Stimulated activated CD4-positive, alpha-beta T cell treated with anti-CD3 and anti-CD28 coated beads, Interleukin-15, amount 100 ng/mL, for 24 hours (primary cell): ENCODE data around the gene RNPEPL1.
A peak's percentile ranks its signal among the peaks of the same experiment; 100 is the strongest.
"Not testable (repeated sequence)": the region's sequence is repeated elsewhere in the genome, so short reads cannot be mapped to it uniquely, and the experiment has no call there.

Experiments used
- DNase-seq: peaks from one replicate; pipeline ENCODE4 v3.0.0-alpha.2; 2020

RNPEPL1 gene, protein sequence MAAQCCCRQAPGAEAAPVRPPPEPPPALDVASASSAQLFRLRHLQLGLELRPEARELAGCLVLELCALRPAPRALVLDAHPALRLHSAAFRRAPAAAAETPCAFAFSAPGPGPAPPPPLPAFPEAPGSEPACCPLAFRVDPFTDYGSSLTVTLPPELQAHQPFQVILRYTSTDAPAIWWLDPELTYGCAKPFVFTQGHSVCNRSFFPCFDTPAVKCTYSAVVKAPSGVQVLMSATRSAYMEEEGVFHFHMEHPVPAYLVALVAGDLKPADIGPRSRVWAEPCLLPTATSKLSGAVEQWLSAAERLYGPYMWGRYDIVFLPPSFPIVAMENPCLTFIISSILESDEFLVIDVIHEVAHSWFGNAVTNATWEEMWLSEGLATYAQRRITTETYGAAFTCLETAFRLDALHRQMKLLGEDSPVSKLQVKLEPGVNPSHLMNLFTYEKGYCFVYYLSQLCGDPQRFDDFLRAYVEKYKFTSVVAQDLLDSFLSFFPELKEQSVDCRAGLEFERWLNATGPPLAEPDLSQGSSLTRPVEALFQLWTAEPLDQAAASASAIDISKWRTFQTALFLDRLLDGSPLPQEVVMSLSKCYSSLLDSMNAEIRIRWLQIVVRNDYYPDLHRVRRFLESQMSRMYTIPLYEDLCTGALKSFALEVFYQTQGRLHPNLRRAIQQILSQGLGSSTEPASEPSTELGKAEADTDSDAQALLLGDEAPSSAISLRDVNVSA

DNA sequence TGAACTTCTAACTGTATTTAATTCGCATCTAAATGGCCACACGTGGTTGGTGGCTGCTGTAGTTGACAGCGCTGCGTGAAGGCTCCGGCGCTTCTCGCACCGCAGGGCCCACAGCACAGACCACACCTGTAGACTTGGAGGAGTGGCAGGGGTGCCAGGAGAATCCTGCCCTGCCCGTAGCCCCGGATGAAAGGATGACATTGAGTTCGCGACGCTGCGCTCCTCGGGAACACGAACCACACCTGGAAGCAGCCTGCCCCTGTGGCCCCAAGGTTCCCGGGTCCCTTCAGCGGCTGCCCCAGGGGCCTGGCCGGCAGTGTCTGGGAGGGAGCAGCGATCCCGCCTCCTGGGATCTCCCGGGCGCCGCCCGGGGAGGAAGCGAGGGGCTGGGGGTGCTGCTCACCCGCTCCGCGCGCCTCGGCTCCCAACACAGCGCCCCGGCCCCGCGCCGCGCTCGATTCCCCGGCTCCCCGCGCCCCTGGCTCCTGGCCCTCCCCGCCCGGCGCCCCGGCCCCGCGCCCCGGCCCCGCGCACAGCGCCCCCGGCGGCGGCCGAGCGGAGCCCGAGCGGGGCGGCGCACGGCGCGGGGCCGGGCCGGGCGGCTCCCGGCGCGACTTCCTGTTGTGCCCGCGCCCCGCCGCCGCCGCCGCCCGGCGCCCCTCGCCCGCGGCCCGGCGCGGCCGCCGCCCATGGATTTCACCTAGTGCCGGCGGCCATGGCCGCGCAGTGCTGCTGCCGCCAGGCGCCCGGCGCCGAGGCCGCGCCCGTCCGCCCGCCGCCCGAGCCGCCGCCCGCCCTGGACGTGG lies at the start of gene RNPEPL1:
Gene RNPEPL1 (plus strand): TSS at position 613 of the 806 bp plus-strand sequence. CDS start 103 bp downstream, at position 716.
- peak; percentile 62 for DNase-seq

DNA sequence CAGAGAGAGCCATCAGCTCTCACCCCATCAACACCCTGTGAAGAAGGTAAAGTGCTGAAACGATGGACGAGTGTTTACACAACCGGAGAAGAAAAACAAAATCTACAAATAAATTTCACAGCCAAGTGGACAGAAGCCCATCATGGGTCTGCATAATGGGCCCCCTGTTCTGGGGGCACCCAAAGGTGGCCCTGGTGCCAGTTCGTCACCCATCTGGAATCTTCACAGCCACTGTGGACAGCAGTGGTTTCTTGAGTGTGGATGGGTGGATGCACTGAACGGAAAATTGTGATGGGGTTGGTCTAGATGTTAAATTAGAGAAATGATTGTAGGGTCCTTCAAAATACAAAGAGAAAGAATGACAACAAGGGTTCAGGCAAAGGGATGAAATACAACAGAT lies 49.3 kb upstream of the RNPEPL1 start:
- DNase-seq, result no peak

DNA sequence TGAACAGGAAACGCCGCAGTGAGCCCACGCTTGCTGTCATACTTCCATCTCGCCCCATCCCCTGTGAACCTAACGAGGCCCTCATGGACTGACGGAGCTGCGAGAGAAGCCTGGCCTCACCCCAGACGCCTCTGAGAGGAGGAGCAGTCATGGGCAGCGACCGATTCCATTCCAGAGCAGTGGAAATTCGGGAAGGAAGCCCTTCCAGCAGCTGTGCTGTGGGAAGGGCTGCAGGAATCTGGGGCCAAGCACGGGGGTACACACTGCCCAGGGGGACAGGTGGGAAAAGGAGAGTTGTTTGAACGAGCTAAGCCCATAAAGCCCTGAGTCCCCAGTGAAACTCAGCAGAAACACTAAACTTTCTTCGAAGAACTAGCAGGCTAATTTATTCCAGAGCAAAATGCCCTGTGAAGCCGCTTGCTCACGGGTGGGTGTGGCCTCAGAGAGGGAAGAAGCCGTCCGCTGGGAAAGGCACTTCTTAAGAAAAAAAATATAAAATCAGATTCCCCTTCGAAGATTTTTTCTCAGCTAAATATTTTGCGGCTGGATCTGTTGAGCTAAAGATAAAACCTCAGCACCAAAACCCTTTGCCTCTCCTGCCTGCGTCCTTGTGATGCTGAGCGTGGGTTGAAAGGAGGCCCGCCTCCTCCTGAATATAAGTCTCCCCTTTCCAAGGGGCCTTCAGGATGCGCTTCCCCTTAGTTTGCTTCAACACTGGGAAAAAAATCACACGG lies 48.7 kb upstream of the RNPEPL1 start:
- DNase-seq, result no peak

DNA sequence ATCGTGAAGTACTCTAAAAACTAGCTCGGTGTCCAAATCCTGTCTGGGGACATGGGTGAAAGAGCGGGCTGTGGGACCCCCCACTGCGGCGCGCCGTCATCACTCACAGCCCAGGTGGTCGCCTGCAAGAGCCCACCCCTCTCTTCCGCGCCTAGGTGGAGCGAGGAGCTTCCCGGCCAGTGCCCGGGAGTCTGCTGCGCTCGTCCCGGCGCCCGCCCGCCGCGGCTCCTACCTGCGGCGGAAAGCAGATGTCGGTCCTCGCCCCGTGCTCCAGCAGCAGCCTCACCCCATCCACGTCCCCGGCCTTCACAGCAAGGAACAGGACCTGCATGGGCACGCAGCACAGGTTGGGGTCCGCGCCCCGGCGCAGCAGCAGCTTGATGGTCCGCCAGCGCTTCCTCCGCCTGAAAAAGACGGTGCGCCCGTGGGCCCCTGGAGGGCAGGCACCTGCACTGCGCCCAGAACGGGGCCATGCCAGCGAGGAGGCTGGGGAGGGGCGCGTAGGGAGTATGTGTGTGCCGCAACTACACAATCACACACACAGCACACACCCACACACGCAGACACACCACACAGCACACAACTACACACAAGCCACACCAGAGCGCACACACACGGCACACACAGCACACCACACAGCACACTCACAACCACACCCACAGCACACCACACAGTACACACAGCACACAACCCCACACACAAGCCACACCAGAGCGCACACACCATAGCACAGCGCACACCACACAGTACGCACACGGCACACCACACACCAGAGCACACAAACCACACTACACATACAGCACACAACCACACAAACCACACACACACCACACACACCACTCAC lies 47.9 kb upstream of the RNPEPL1 start:
- no peak for DNase-seq

DNA sequence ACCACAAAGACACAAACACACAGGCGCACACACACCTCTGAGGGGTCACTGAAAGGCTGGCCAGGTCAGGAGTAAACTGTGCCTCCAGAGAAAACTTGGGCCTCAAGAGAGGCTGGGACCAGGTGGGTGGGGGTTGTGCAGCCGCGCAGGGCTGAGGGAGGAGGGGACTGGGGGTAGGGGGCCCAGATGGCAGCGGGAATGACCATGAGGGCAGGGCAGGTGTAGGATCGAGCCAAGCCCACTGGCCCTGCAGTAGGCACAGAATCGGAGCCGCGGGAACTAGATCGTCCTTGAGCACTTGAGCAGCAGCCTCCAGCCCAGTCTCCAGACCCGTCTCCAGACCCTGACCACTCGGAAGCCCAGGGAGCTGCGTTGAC lies 47.3 kb upstream of the RNPEPL1 start:
- DNase-seq, result no peak

DNA sequence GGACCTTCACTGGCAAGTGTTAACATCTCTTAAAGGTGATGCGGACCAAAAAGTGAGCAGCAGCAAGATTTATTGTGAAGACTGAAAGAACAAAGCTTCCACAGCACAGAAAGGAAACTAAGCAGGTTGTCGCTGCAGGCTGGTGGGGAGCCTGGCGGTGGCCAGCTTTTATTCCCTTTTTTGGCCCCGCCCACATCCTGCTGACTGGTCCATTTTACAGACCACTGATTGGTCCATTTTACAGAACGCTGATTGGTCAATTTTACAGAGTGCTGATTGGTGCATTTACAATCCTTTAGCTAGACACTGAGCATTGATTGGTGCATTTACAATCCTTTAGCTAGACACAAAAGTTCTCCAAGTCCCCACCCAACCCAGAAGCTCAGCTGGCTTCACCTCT lies 46.4 kb upstream of the RNPEPL1 start:
- DNase-seq, result not testable (repeated sequence)

DNA sequence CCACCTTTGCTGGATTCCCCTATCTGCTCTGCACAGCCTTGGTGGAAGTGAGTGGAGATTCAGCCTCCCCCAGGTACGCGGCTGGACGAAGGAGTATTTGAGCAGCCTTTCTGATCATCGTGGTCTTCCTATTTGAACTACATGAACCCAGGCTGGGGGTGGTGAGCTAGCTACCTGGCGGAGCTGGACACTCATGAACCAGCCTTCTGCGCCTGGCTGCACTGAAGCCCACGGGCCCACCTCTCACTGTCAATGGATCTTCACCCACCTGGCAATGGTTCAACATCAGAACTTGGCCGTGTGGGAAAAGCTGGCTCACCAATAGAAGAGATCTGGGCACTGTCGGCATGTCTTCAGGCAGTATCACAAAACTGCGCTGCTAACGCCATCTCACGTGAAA lies 45.9 kb upstream of the RNPEPL1 start:
- no peak for DNase-seq

DNA sequence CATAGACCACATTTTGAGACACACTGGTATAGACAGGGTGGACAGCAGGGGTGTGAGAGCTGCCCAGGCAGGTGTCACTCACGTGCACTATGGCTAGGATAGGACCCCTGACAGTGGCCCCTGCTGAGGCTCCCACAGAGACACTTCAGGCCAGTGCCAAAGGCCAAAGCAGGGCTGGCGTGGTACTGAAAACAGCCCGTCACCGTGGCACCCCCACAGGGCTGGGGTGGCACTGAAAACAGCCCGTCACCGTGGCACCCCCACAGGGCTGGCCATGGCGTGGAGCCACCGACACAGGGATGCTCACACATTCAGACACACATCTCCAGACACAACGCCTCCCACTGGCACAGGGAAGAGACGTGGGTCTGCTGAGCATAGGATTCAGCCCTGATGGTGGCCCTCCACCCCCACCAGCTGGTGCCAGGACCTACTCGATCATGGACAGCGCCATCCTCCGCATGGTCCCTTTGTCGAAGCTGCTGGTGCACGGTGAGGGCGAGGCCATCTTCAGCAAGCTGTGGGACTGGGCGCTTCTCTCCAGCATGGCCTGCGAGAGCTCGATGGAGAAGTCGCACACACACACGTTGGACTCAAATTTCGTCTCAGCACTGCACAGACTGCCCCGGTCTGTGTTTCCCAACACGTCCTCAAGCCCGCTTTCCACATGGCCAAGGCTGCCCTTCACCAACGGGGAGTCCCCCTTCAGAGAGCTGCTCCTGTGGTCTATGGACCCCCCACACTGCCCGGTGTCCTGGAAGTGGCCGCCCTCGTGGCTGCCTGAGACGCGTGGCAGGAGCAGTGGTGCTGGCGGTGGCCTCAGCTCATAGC lies 44.6 kb upstream of the RNPEPL1 start:
- no peak for DNase-seq

DNA sequence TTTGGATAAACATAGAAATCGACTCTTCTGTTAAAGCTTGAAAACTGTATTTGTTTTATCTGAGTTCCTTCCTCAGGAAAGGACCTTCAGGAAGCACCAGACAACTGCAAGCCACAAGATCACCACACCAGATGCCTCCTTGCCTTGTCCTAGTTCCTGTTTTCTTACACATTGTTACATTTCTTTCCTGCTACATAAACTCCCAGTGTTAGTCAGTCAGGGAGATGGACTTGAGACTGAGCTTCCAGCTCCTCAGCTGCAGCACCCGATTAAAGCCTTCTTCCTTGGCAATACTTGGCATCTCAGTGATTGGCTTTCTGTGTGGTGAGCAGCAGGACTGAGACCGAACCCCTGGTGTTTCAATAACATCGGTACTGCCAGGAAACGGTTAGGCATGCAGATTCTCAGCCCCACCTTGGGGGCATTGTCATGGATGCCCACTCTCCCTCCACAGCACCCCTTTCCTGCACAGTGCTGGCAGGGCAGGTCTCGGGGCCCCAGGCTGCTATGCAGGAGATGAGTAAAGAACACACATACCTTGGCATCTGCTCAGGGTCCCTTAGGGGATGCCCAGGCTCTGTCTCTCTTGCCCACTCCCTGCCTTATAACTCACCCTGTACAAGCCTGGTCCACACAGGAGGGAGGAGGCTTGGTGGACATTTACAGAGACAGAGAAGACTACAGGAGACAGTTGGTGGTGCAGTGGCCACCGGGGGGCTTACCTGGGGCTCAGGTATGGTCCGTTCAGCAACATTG lies 43.1 kb upstream of the RNPEPL1 start:
- DNase-seq, result no peak

DNA sequence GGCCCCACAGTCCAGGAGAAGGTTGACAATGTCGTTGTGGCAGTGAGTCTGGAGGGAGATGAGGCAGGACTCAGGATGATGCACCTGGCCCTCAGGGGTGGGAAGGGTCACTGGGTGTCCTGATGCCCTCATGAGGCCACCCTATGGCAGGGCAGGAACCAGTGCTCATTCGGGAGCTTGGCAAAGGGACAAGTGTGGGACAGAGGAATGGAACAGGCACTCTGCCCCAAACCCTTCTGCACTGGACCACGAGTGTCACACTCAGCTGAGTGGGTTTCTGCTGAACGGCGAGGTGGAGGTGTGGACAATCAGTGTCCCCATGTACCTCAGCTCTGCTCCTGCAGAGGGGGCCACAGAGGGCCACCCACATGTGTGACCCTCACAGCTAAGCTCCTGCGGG lies 42.5 kb upstream of the RNPEPL1 start:
- no peak for DNase-seq

DNA sequence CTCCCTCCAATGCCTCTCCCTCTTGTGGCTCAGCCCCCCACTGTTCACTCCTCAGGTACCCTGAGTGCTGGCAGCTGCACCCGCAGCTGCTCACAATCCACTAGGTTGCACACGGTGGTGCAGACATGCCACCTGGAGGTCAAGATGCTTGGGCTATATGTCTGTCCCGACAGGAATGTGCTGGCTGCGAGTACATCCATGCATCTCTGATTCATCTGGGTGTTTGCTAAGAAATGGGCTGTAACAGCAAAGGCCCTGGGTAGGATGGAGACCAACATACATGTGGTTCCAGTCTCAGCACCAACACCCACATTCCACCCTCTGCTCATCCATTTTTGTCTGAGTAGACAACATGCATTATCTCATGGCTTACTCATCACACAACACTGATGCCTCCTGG lies 41.8 kb upstream of the RNPEPL1 start:
- DNase-seq, result no peak

DNA sequence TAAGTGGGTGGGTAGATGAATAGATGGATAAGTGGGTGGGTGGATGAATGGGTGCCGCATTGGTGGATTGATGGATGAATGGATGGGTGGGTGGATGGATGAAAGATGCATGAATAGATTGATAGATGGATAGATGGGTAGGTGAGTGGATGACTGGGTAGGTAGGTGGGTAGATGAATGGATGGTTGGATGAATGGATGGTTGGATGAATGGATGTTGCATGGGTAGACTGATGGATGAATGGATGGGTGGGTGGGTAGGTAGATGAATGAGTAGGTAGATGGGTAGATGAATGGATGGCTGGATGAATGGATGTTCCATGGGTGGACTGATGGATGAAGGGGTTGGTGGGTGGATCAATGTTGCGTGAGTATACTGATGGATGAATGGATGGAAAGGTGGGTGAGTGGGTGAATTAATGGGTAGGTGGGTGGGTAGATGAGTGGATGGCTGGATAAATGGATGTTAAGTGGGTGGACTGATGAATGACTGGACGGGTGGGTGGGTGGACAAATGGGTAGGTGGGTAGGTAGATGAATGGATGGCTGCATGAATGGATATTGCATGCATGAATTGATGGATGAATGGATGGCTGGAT lies 41.0 kb upstream of the RNPEPL1 start:
- no peak for DNase-seq

DNA sequence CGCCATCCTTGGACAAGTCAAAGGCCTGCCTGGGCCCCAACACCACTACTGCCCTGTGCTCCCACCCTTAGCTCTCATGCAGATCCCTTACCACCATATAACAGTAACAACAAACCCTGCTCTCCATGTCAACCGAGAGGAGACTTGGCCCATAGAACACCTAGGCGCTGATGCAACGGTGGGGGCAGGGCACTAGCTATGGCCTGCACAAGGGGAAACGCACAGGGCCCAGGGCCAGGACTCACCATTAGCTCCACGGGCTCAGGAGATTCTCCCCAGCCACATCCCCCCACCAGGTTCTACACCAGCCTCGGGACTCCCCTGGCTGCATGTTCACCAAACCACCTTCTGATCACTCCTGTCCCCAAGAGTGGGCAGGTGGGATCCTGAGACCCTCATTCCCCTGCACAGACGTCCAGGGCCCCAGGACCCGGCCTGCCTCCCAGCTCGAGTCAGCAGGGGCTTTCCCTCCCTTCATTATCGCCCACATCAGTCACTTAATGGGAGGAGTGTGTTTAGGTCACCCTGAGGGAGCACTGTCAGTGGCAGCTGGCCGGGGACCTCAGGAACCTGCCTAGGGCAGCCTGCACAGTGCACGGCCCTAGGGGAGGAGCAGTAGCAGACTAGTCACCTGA lies 39.8 kb upstream of the RNPEPL1 start:
- no peak for DNase-seq

DNA sequence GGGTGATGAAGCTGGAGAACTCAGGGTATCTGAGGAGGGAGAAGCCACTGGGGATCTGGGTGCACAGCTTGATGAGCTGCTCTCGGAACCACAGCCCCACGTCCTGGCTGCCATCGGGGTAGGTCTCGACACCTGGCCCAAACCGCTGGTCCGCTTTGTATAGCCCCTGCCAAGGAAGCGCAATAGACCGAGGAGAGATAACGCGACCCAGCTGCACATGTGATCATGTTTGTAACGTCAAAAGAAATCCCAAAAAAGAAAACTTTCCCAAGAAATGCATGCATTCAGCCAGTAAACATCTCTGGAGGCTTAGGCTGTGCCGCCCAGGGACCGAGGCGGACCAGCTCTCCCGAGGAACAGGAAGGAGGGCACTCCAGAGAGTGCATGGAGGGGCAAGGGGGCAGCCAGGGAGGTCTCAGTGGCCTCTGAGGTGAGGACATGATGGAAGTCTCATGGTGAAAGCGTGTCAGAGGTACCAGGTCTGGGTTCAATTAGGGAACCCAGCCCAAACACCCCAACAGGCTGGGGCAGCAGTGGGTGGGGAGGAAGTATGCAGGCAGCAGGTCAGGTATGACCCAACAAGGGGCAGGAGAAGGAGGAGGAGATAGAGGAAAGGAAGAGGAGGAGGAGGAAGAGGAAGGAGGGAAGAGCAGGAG lies 38.8 kb upstream of the RNPEPL1 start:
- DNase-seq, result no peak

DNA sequence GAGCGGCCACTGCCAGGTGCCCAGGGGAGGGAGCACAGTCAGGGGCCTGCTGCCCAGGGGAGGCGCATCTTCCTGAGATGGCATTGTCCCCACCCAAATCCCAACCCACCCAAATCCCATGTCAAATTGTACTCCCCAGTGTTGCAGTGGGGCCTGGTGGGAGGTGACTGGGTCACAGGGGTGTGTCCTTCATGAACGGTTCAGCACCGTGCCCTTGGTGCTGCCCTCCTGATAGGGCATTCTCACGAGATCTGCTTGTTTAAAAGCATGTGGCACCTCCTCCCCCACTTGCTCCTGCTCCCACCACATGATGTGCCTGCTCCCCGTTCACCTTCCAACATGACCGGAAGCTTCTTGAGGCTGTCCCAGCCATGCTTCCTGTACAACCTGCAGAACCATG lies 38.1 kb upstream of the RNPEPL1 start:
- no peak for DNase-seq

DNA sequence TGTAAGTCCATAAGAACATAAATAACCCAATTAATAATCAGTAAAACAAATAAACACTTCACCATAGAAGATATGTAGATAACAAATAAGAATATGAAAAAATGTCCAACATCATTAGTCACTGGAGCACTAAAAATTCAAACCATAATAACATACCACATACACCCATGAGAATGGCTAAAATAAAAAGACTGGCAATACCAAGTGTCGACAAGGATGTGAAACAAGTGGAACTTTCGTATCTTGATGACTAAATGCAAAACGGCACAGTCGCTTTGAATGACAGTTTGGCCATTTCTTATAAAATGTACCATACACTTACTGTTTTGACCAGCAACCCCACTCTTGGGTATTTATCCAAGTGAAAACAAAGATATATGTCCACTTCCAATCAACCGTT lies 37.2 kb upstream of the RNPEPL1 start:
- no peak for DNase-seq

DNA sequence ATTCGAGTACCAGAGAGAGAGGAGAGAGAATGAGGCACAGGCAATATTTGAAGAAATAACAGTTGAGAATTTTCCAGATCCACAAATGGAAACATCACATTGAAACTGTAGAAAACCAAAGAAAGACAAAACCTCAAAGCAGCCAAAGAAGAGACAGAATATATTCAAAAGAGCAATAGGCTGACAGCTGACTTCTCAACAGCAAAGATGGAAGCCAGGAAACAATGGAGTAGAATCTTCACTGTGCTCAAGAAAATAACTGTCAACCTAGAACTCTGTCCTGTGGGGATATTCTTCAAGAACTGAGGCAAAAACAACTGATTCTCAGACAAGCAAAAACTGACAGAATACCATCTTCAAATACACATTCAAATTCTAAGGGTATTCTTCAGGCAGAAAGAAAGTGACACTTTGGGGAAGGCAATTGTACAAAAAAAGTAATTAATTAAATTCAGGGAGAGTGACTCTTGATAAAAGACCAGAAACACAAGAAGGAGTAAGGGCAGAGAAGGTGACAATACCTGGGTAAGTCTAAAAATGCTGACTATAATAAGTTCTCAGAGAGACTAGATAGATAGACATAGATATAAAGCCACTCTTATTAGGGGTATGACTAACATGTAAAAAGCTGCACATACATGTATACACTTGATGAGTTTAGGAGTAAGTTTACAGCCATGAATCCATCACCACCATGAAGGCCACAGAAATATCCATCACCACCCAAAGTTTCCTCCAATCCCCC lies 36.1 kb upstream of the RNPEPL1 start:
- DNase-seq, result no peak
